GM18499 (cell line): ENCODE results near the gene HNRNPD.
A peak's percentile ranks its signal among the peaks of the same experiment; 100 is the strongest.
"Not testable (repeated sequence)": the region's sequence is repeated elsewhere in the genome, so short reads cannot be mapped to it uniquely, and the experiment has no call there.

Experiments used
- ATAC-seq: cut with Tn5 transposase; IDR thresholded peaks from one replicate; pipeline ENCODE4 v1.9.1; 2021; ENCODE audit warnings: moderate number of reproducible peaks; ENCODE audit not compliant: insufficient read depth, unreplicated experiment

HNRNPD gene

GRCh38 chr4:82373816-82374625 lies at the start of gene HNRNPD:
TSS of gene HNRNPD (minus strand) at chr4:82373991. CDS start at chr4:82373678, 313 bp downstream.
- peak; percentile 92 for ATAC-seq

GRCh38 chr4:82422616-82423015 lies 48.8 kb upstream of the HNRNPD start:
- no peak for ATAC-seq

- ATAC-seq = no peak
Measured at GRCh38 chr4:82421796-82422560, 48.2 kb upstream of the HNRNPD start.

- no peak for ATAC-seq
Measured at GRCh38 chr4:82419451-82419850, 45.7 kb upstream of the HNRNPD start.

GRCh38 chr4:82415922-82416365 lies 42.2 kb upstream of the HNRNPD start:
- no peak for ATAC-seq

- ATAC-seq = not testable (repeated sequence)
Measured at GRCh38 chr4:82415061-82415460, 41.3 kb upstream of the HNRNPD start.

GRCh38 chr4:82403725-82404124 lies 29.9 kb upstream of the HNRNPD start:
- ATAC-seq = no peak

- ATAC-seq = no peak
Measured at GRCh38 chr4:82402196-82402775, 28.5 kb upstream of the HNRNPD start.

- ATAC-seq = no peak
Measured at GRCh38 chr4:82401600-82401999, 27.8 kb upstream of the HNRNPD start.

- ATAC-seq = no peak
Measured at GRCh38 chr4:82398263-82398662, 24.5 kb upstream of the HNRNPD start.

- no peak for ATAC-seq
Measured at GRCh38 chr4:82397527-82397926, 23.7 kb upstream of the HNRNPD start.

- ATAC-seq = no peak
Measured at GRCh38 chr4:82394896-82395295, 21.1 kb upstream of the HNRNPD start.

GRCh38 chr4:82390061-82390460 lies 16.3 kb upstream of the HNRNPD start:
- not testable (repeated sequence) for ATAC-seq

- no peak for ATAC-seq
Measured at GRCh38 chr4:82388405-82388804, 14.6 kb upstream of the HNRNPD start.

- ATAC-seq = not testable (repeated sequence)
Measured at GRCh38 chr4:82386312-82386711, 12.5 kb upstream of the HNRNPD start.

GRCh38 chr4:82382751-82383150 lies 9.0 kb upstream of the HNRNPD start:
- no peak for ATAC-seq

- no peak for ATAC-seq
Measured at GRCh38 chr4:82381661-82382296, 8.0 kb upstream of the HNRNPD start.

GRCh38 chr4:82381235-82381634 lies 7.4 kb upstream of the HNRNPD start:
- no peak for ATAC-seq

- ATAC-seq = no peak
Measured at GRCh38 chr4:82380831-82381230, 7.0 kb upstream of the HNRNPD start.

GRCh38 chr4:82380344-82380743 lies 6.6 kb upstream of the HNRNPD start:
- no peak for ATAC-seq

GRCh38 chr4:82376109-82376508 lies 2.3 kb upstream of the HNRNPD start:
- no peak for ATAC-seq
